SKM-1 treated with dmso at 0.1 percent for 144 hours (cell line): ENCODE results near the gene PPP1R9A.
"Not testable (repeated sequence)": the region's sequence is repeated elsewhere in the genome, so short reads cannot be mapped to it uniquely, and the experiment has no call there.

ENCODE experiments used
- DNase-seq: peaks from one replicate; lab custom pipeline; 2025; ENCODE audit not compliant: unreplicated experiment; lab: John Stamatoyannopoulos, UW

PPP1R9A gene

DNA sequence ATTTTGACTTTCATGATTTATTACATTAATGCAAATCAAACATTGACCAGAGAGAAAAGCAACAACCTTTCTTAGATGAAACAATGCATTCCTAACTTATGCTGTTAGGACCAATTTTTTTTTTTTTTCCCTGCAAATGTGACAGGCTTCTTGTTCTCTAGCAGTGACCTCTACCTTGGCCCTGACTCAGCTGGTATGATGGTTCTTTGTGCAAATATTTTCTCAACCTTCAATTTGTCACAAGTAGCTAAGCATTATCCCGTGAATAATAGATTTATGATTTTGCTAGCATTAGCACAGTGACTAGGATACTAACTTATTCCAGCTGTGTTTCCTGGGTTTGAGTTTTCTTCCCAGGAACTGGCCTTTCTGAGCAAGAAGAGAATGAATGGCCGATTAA is 64.9 kb downstream of the PPP1R9A start:
- no peak for DNase-seq

DNA sequence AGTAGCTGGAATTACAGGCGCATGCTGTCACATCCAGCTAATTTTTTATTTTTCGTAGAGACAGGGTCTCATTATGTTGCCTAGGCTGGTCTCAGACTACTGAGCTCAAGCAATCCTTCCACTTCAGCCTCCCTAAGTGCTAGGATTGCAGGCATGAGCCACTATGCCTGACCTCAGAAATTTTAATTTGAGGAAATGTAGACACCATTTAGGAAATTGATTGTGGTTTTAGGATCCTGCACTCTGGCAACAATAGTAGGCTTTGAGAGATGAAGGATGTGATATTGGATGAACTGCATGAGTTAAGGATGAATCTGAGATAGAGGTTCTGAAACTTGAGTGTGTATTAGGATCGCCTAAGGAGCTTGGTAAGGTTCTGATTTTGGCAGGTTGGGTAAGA is 66.5 kb downstream of the PPP1R9A start:
- no peak for DNase-seq

DNA sequence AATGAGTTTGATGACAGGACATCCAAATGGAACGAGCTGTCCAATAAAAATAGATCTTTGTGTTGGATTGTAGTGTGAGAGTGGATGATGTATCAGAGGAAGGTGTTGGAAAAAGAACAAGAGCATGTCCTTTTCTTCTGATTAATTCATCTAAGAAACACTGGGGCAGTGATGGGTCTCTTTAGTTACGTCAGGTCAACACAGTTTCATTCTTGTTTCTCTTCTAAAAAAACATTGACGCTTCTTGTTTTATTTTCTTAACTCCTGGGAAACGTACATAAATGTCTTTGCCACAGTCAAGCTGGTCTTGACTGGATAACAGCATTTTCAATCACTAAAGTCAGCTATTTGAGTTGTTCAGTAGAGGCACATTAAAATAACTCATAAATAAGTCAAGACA is 67.0 kb downstream of the PPP1R9A start:
- DNase-seq: no peak

DNA sequence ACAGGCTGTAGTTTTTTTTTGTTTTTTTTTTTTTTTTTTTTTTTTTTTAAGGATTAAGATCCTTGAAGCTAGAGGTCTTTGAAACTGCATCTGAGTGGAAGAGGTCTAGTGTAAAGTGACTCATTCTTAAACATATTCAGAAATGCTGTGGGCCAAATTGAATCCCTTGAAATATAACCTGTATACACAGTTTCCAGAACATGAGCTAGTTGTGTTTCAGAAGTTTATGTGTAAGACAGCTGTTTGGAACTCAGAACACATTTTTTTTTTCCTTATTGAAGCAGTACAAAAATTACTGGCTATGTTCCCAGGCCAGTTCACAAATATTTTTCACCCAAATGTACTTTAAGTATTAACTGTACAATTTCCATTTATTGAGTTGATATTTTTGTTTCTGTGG is 67.9 kb downstream of the PPP1R9A start:
- no peak for DNase-seq

DNA sequence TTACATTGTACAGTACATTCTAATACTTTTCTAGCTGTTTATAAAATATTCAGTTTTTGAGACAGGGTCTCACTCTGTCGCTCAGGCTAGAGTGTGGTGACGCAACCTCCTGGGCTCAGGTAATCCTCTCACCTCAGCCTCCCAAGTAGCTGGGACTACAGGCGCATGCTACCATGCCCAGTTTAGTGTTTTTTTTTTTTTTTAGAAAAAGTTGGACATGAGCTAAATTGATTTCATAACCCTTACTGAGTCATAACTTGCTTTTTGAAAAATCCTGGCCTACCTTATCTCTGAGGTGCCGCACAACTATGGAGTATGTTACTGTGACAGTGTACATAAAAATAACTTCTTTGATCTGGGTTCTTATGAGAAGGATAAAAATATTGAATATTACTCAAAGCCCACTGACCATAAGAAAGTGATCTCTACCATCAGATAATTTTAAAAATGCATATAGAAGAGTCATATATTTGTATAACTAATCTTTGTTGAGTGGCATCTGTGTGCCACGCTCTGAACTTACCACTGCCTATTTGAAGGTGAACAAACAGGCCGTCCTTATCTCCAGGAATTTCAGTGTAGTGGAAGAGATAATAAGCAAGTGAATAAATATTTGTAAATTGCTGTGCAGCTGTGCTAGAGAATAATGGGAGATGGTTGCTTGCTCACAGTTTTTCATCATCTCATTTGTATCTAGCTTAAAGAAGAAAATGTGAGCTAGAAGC is 73.2 kb downstream of the PPP1R9A start:
- no peak for DNase-seq

DNA sequence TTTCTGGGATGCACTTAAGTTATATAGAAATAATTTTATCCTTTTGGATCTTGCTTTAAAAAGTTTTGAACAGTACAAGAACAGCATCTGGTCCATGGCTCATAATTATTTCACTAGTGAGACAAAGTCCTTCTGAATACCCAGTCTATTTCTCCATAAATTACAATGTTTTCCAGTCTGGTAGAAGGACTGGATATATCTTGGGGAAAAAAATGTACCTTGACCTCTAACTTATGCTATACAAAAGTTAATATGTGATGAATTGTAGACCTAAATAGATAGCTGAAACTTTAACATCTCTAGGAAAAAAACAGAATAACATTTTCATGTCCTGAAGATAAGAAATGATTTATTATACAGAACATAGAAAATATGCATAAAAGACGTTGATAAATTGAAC is 88.5 kb downstream of the PPP1R9A start:
- DNase-seq: no peak

DNA sequence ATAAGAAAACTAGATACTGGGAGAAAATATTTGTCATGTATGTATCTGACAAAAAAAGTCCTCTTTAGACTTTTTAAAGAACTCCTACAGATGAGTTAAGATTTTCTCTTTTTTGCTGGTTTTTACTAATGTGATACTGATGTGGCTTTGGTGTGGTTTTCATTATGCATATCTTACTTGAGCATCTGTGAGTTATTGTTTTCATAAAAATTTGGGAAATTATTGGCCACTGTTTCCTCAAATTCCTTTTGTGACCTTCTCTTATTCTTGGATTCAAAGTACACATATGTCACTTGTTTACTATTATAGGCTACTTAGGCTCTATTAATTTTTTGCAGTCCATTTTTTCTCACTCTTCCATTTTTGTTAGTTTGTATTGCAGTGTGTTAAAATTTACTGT is 89.0 kb downstream of the PPP1R9A start:
- no peak for DNase-seq

DNA sequence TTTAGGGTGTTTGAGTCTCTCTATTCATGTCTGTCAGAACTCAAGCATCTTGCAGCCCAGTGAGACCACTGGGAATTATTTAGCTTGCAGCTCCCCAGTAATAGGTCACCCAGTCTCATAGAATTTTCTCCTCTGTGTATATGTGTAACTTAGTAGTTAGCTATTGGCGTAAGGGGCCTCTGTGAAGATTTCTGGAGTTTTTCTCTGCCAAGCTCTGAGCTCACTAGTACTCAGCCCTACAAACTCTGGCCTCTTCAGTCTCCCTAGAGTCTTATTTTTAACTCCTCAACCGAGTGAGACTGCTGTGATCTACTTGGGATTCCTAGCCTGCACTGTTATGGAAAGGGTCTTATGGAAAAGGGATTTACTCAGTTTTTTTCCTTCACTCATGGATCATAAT is 90.2 kb downstream of the PPP1R9A start:
- DNase-seq: no peak

DNA sequence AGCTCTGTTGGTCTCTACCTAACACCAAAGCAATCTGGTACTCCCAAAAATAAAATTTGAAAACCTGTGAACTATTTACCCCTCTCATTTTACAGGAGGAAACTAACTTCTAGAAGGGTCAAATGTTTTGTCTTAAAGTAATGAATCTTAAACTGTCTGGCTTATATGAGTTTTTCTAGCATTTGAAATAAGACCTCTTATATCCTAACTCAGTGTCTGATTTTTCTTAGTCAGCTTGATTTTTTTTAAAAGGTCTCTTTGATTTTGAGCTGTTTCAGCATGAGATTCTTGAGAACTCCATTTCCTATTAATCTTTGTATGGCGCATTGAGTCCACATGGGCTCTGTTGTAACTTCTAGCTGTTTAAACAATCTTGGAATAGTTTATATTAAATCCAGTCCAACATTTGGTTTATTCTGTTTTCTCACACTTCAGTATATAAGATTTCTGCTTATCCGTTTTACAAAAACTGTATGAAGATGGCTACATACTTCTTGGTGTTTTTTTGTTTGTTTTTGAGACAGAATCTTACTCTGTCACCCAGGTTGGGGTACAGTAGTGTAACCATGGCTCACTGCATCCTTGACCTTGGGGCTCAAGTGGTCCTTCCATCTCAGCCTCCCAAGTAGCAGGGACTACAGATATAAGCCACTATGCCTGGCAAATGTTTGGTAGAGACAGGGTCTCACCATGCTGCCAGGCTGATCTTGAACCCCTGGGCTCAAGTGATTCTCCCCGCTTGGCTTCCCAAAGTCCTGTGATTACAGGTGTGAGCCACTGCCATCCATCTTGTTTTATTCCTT is 91.1 kb downstream of the PPP1R9A start:
- no peak for DNase-seq

DNA sequence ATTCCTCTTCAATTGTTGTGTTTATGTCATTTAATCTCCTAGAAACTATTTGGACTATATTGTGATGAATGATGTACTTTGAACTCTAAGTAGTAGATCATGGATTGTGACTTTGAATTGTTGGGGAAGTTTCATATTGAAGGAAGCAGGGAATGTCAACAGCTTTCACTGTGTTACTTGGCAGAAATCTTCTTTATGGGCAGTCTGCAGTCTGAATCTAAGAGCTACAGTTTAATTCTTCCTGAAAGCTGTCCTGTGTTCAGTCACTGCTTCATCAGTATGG is 91.6 kb downstream of the PPP1R9A start:
- no peak for DNase-seq

DNA sequence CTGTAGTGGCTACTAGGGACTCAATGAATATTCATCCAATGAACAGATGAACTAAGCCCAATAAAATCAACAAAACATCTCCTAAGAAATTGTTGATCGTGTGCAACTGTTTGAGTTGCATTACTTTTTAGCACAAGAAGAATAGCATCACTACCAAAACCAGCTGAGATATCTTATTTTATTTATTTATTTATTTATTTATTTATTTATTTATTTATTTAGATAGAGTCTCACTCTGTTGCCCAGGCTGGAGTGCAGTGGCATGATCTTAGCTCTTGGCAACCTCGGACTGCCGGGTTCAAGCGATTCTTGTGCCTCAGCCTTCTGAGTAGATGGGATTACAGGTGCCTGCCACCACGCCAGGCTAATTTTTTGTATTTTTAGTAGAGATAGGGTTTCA is 92.2 kb downstream of the PPP1R9A start:
- DNase-seq: not testable (repeated sequence)

DNA sequence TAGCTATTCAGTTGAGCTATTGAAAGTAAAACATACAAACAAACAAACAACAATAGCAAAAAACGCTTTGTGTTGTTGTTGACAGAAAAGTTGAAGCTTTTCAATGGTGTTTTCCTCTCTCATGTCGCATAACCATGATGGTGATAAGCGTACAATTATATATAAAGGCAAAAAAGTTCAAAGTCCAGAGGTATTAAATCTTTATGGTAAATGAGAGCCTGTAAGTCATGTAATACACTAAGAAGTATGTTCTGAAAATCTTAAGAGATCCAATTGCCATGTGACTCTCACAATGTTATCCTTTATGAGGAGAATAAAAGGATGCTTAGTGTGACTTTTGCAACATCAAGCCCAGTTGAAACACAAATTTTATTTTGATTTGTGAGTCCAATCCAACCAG is 93.9 kb downstream of the PPP1R9A start:
- DNase-seq: no peak

DNA sequence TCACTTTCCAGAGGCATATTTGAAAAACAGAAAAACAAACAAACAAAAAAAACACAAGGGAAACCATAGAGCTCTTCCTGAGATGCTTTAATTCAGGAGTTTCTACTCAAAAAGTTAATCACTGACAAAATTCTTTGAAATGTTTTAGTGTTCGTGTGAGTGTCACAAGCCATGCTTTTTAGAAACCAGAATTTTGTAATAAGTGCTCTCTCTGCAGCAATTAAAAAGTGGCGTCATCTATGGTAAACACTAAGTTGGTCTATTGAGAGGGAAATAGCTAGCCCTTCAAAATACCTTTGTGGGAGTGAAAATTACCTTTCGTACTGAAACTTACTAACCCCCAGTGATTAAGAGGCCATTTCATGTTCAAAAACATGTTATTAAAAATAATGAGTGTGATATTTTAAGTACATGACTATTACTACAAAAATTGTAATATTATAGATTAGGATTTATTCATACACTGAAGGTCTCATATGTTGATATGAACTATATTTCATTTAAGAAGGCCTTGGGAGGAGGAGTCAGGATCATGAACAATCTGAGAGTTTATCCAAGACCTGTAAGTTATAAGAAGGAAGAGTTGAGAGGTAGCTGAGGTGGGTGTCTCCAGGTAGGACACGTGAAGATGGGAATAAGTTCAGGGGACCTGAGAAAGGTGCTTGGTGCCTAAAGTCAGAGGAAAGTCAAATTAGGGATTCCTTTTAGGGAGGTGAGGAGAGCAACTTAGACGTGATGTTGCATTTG is 94.6 kb downstream of the PPP1R9A start:
- DNase-seq: no peak

DNA sequence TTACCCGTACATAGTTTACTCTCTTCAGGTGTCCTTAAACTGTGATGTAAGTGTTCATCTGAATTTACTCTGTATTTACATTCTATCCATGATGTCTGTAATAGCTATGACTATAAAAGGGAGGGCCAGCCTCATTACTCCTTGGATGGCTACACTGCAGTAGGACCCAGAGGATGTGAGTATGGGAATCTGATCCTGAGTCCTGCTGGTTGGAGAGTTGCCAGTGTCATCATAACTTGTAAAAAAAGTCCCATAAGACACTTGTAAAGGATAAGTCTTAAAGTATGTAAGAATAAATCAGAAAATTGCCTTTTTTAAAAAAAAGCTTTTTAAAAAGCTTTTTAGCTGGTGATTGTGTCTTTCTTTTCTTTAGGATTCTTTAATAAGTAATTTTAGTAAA is 95.4 kb downstream of the PPP1R9A start:
- no peak for DNase-seq

DNA sequence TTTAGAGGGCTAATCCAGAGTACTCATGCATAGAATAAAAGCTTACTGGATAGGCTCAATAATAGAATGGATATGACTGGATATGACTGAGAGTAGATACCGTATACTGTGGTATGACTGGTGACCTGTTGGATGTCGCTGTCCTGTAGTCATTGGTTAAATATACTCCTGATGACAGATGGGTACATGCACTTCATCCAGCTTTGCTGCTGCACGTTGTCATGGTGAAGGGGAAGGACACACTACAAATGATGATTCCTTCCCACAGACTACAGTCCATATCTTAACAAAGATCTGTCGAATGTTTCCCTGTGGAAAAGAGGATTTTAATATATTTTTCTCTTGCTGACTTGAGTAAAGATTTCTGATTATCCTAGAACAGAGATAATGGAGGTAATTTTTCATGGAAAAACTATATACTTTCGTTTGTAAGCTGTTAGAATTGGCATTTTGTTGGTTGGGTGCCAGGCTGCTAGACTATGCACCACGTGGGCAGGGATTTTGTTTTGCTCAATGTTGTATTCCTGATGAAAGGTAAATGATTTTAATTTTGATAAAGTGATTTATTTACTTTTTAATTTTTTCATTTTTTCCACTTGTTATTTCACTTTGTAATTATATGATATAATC is 97.3 kb downstream of the PPP1R9A start:
- no peak for DNase-seq

DNA sequence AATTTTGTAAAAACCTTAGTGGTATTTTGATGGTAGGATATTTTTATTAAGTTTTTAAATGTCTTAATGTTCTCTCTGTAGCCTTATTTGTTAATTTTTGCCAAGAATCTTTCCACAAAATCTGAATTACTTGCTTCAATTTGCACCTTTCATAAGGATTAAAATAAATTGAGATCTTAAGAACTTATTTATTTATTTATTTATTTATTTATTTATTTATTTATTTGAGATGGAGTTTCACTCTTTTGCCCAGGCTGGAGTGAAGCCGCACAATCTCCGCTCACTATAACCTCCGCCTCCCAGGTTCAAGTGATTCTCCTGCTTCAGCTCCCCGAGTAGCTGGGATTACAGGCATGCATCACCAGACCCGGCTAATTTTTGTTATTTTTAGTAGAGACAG is 98.6 kb downstream of the PPP1R9A start:
- no peak for DNase-seq

DNA sequence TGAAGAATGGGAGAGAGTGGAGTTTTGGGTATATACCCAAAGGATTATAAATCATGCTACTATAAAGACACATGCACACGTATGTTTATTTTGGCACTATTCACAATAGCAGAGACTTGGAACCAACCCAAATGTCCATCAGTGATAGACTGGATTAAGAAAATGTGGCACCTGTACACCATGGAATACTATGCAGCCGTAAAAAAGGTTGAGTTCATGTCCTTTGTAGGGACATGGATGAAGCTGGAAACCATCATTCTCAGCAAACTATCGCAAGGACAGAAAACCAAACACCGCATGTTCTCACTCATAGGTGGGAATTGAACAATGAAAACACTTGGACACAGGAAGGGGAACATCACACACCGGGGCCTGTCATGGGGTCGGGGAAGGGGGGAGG is 101.4 kb downstream of the PPP1R9A start:
- DNase-seq: not testable (repeated sequence)

DNA sequence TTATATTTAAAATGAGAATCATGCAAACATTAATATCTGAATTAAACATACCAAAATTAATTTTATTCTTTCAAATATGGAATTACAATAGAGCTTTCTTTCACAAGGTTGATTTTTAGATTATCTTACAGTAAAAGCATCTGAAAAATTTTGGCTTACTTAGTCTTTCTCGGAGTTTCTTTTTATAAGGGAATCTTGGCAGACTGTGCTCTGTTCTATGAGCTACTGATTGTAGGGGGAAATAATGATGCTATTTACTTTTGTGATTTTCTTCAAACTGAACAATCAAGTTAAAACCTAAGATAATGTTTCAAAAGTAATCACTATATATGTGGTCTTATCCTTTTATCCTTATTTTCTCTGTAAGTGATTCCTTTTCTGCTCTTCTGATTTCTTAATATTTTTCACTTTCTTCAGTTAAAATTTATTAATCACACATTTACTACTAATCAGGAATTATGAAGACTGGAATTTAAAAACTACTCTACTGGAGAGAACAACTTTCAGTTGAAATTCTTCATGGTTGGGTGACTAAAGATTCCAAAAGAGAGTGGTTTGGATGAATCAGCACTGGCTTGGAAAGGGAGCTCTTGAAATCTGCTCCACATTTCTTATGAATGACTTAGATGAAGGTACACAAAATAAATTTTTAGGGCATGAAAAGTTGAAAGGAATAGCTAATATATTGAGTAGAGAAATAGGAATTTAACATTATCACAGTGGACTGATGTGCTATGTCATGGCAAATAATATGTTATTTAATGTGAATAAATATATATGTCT is 103.9 kb downstream of the PPP1R9A start:
- DNase-seq: no peak

DNA sequence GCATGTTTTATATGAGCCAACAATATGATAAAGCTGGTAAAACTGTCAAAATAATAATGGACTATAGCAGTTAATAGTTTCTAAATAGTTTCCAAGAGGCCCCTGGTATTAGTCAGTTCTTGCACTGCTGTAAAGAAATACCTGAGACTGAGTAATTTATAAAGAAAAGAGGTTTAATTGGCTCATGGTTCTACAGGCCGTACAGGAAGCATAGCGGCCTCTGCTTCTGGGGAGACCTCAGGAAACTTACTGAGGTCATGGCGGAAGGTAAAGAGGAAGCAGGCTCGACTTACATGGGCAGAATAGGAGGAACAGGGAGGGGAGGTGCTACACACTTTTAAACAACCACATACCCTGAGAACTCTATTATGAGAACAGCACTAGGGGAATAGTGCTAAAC is 104.6 kb downstream of the PPP1R9A start:
- DNase-seq: no peak

DNA sequence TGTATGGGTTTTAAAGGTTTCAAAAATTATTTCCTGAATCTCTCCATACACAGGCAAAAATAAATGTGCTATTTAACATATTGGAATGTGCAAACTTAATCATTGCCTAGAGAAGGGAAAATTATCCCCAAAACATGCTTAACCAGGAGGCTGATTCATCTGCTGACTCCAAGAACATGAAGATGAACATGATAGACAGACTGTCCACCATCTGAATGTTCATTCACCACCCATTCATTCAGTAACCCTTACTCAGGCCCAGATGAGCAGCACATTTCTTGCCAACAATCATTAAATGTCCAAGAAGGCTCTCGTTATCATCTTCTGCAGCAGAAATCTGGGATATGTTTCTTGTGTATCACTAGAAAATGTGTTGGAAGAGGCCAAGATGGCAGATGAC is 110.6 kb downstream of the PPP1R9A start:
- DNase-seq: no peak

DNA sequence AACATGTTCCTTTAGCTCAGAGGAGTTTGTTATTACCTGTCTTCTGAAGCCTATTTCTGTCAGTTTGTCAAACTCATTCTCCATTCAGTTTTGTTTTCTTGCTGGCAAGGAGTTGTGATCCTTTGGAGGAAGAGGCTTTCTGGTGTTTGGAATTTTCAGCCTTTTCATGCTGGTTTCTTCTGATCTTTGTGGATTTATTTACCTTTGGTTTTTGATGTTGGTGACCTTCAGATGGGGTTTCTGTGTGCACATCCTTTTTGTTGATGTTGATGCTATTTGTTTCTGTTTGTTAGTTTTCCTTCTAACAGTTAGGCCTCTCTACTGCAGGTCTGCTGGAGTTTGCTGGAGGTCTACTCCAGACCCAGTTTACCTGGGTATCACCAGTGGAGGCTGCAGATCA is 118.6 kb downstream of the PPP1R9A start:
- DNase-seq: no peak
